HG03196 (cell line): Measurements from ENCODE around the gene SINHCAF.
A peak's percentile ranks its signal among the peaks of the same experiment; 100 is the strongest.
"Not testable (repeated sequence)": the region's sequence is repeated elsewhere in the genome, so short reads cannot be mapped to it uniquely, and the experiment has no call there.

Source experiments
- ATAC-seq: cut with Tn5 transposase; IDR thresholded peaks from one replicate; pipeline ENCODE4 v1.9.1; 2021; ENCODE audit not compliant: unreplicated experiment

Gene SINHCAF

GRCh38 chr12:31325877-31326631 lies at the start of gene SINHCAF:
SINHCAF (minus strand) TSS chr12:31326150; CDS start chr12:31298204, 27,946 bp downstream.
- ATAC-seq: peak; percentile 54

- ATAC-seq: not testable (repeated sequence)
These were observed 49.5 kb upstream of the SINHCAF start for GRCh38 chr12:31375422-31375821.

GRCh38 chr12:31371256-31371620 lies 45.3 kb upstream of the SINHCAF start:
- no peak for ATAC-seq

GRCh38 chr12:31370531-31371255 lies 44.7 kb upstream of the SINHCAF start:
- no peak for ATAC-seq

DNA sequence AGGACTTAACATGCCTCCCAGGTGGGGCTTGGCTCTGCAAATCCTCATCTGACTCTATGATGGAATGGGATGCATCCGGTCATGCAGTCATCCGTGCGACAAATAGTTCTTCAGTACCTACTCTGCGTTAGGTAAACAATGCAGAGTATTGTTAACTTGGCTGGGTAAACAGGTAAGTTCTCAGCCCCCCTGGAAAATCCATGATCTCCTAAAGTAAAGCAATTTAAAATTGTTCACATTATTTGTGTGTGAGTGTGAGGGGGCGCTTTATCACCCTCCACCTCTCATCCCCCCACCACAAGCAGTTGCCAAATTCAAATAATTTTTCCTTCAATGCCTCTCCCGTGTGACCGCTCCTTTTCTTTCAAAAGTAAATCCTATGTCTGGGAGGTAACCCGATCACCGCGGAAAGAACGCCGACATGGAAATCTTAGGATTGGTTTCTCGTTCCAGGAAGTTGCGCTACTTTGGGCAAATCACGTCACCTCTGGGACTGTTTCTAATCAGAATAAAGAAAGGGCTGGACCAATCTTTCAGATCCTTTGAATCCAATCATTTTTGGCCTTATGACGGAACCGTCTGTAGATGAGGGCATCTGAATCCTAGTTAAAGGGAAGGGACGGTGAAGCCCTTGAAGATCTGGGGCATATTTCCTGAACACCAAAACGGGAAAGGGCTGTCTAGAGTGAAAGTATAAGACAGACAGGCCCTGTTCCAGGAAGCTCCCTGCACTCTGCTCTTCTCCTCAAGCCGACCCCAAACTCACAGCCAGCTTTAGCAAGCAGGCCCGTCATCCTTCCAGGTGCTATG lies 44.0 kb upstream of the SINHCAF start:
- no peak for ATAC-seq

GRCh38 chr12:31368666-31369361 lies 42.9 kb upstream of the SINHCAF start:
- no peak for ATAC-seq

GRCh38 chr12:31366104-31366621 lies 40.2 kb upstream of the SINHCAF start:
- ATAC-seq: no peak

DNA sequence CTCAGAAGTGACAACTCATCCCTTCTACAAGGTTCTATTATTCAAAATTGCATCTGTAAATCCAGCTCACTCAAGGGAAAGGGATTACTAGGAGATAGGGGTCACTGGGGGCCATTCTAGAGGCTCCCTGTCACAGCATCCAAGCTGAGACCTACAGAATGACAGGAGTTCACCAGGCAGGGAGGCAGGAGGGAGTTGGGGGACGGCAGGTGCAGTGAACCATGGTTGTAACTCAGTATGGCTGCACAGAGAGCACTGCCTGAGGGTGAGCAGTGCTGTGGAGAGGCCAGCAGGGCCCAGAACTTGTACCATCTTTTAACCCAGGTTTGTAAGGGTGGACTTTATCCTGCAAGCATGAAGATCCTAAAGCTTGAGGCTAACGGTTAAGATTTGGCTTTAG lies 37.9 kb upstream of the SINHCAF start:
- no peak for ATAC-seq

DNA sequence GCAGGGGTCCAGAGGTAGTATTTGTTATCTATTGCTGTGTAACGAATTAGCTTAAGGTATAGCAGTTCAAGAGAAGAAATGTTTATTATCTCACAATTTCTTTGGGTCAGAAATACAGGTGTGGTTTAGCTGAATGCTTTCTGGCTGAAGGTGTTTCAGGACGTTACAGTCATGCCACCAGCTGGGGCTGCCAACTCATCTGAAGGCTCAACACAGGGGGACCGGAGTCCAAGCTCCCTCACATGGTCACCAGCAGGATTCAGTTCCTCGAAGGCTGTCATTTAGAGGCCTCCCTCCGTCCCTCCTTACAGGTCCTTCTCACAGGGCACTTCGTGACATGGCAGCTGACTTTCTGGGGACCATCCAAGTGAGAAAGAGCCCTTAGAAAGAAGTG lies 37.5 kb upstream of the SINHCAF start:
- no peak for ATAC-seq

GRCh38 chr12:31362759-31363415 lies 36.9 kb upstream of the SINHCAF start:
- ATAC-seq: peak; percentile 66

- peak; percentile 40 for ATAC-seq
These were observed 36.3 kb upstream of the SINHCAF start for GRCh38 chr12:31362115-31362758.

GRCh38 chr12:31361730-31362114 lies 35.8 kb upstream of the SINHCAF start:
- no peak for ATAC-seq

DNA sequence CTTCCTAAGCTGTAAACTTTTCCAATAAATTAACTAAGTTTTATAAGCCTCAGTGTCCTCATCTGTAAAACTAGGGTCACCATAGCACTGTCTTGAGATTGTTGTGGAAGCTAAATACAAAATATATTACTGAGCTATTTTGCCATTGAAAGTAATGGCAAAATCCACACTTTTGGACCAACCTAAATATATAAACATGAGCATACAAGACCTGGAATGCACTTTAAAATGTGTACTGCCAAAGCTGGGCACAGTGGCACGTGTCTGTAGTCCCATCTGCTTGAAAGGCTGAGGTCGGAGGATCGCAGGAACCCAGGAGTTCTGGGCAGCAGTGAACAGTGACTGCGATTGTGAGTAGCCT lies 29.8 kb upstream of the SINHCAF start:
- ATAC-seq: no peak

GRCh38 chr12:31353750-31354708 lies 28.1 kb upstream of the SINHCAF start:
- ATAC-seq: no peak

GRCh38 chr12:31346267-31346666 lies 20.3 kb upstream of the SINHCAF start:
- ATAC-seq: no peak

- no peak for ATAC-seq
These were observed 17.2 kb upstream of the SINHCAF start for GRCh38 chr12:31343139-31343538.

DNA sequence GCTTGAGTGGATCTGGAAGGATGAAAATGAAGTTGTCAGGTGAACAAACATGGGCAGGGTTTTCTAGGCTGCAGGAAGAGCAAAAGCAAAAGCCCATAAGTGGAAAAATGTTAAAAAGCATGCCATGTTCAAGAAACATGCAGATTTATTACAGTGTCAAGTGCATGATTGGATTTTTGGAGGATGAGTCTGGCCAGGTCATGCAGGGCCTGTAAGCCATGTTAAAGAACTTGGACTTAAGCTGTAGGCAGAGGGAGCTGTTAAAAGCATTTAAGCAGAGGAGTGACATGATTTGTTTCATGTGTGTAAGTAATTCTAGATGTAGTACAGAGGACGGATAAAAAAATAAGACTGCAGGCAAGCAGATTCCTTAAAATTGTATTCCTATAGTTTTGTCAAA lies 16.3 kb upstream of the SINHCAF start:
- no peak for ATAC-seq

DNA sequence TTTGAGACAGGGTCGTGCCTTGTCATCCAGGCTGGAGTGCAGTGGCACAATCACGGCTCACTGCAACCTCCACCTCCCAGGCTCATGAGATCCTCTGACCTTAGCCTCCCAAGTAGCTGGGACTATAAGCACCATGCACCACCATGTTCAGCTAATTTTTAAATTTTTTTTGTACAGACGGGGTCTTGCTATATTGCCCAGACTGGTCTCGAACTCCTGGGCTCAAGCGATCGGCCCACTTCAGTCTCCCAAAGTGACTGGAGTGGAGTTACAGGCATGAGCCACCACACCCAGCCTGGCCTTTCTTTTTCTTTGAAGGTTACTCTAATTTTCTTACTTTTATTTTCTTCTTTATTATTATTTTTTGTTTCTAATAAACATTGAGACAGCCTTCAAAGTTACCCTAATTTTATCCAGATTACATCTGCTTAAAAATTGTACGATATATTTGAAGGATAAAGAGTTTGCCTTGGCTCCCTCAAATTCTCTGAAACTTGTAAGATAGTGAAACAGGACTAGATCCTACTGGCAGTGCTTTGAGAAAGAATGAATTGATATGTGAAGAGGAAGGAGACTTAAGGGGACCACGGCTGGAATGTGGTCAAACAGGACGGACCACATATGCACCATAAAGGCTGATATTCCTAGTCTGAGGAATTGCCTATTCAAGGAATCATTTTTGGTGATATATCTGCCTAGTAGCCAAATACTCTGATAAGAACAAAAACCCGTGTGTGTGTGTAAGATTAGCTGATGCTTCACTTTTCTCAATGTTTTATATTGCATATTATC lies 14.1 kb upstream of the SINHCAF start:
- ATAC-seq: no peak
